ENCODE results near the gene DDX1. TPM values are rescaled to one million over a fixed set of nuclear protein-coding genes. Genes with fewer than 3 reads are reported as not detected.

The DDX1 gene
- total and polyA plus RNA-seq, 2 experiments from 2014 or later, result 99.9 to 102 TPM

- no peak overlapping the region for H3K27ac Mint-ChIP-seq
- peaks cover 13% of the 10 kb centered on the region for H3K27me3 Mint-ChIP-seq (ENCODE audit: insufficient read depth, low read depth, poor library complexity)
- H3K4me1 ChIP-seq (ENCODE audit: insufficient read depth), result no peaks in the 10 kb centered on the region
- H3K4me3 Mint-ChIP-seq, result no peak overlapping the region
- H3K4me2 ChIP-seq, result no peak overlapping the region
- no peaks in the 10 kb centered on the region for H3K36me3 ChIP-seq (ENCODE audit: insufficient read depth)
- H3K9me2 ChIP-seq (ENCODE audit: insufficient read depth), result peaks cover under 1% of the 10 kb centered on the region; the same call in 1 of the 2 replicates
- H3K79me2 ChIP-seq (replicated peaks; ENCODE audit: insufficient read depth), result no peaks in the 10 kb centered on the region
- H3K4me1 Mint-ChIP-seq, result peaks cover 19% of the 10 kb centered on the region
- H4K20me1 ChIP-seq (replicated peaks; ENCODE audit: insufficient read depth), result no peaks in the 10 kb centered on the region
- TF ChIP-seq NANOG (IDR thresholded peaks at IDR 0.05; ENCODE audit: borderline replicate concordance) (no peak), POLR2AphosphoS5 (IDR thresholded peaks at IDR 0.05; ENCODE audit: low read depth) (no peak), REST (IDR thresholded peaks at IDR 0.05; ENCODE audit: unreplicated experiment) (no peak), ZNF331 (CRISPR knock-in tag; IDR thresholded peaks at IDR 0.05; ENCODE audit: low read depth) (no peak), CTCF (conservative IDR thresholded peaks at IDR 0.05; ENCODE audit: low read depth in 2 of 2) (no peak), CREB1 (CRISPR knock-in tag; IDR thresholded peaks at IDR 0.05; ENCODE audit: low read depth) (no peak), EZH2phosphoT487 (IDR thresholded peaks at IDR 0.05; ENCODE audit: unreplicated experiment) (no peak), ETS1 (IDR thresholded peaks at IDR 0.05) (no peak)
- H3K27ac ChIP-seq (ENCODE audit: low read depth), result no peak overlapping the region
- H3K4me3 ChIP-seq, result no peak overlapping the region
- H2AFZ ChIP-seq, result no peak overlapping the region
- H3F3A ChIP-seq (replicated peaks; ENCODE audit: low read depth), result no peaks in the 10 kb centered on the region
- peaks cover 7% of the 10 kb centered on the region; the same call in 2 of the 3 replicates for H3K9me3 Mint-ChIP-seq
- H3K36me3 Mint-ChIP-seq (ENCODE audit: low read depth), result peaks cover 4% of the 10 kb centered on the region; the same call in 1 of the 3 replicates
- ATAC-seq (no peak), DNase-seq (ENCODE audit: low spot score) (no peak)
- H3K27me3 ChIP-seq (ENCODE audit: insufficient read depth), result no peaks in the 10 kb centered on the region
These were observed 79.7 kb downstream of the DDX1 start for GRCh38 chr2:15671409-15671808.

Measured in GM23338 (cell line).